LNCAP (cell line): ENCODE measurements around the gene OR1E2.

Source experiments
- TF ChIP-seq, protein P1 (sequence below): fragments of 450-650 bp; IDR thresholded peaks from 2 replicates; pipeline ENCODE4 v1.5.1; 2017; ENCODE audit warnings: mild to moderate bottlenecking

OR1E2 gene, protein sequence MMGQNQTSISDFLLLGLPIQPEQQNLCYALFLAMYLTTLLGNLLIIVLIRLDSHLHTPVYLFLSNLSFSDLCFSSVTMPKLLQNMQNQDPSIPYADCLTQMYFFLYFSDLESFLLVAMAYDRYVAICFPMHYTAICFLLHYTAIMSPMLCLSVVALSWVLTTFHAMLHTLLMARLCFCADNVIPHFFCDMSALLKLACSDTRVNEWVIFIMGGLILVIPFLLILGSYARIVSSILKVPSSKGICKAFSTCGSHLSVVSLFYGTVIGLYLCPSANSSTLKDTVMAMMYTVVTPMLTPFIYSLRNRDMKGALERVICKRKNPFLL

DNA sequence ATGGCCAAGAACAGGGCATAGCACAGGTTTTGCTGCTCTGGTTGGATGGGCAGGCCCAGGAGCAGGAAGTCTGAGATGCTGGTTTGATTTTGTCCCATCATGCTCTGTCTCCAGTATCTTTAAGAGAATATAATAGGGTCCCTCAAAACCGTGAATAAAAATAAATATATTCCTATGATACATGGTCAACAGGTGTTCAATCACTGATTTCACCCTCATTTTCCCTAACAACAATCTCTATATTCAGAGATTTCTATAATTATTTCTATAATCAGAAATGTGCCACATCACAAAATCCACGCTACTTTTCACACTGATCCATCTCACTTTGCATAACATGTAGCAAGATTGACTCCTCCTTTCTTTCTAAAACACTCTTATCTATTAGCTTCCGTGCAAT lies at the start of gene OR1E2:
TSS of gene OR1E2 (minus strand) at position 101 of the 400 bp plus-strand sequence. CDS start at position 101, 0 bp downstream.
- TF ChIP-seq, protein P1, sequence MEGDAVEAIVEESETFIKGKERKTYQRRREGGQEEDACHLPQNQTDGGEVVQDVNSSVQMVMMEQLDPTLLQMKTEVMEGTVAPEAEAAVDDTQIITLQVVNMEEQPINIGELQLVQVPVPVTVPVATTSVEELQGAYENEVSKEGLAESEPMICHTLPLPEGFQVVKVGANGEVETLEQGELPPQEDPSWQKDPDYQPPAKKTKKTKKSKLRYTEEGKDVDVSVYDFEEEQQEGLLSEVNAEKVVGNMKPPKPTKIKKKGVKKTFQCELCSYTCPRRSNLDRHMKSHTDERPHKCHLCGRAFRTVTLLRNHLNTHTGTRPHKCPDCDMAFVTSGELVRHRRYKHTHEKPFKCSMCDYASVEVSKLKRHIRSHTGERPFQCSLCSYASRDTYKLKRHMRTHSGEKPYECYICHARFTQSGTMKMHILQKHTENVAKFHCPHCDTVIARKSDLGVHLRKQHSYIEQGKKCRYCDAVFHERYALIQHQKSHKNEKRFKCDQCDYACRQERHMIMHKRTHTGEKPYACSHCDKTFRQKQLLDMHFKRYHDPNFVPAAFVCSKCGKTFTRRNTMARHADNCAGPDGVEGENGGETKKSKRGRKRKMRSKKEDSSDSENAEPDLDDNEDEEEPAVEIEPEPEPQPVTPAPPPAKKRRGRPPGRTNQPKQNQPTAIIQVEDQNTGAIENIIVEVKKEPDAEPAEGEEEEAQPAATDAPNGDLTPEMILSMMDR, result no peak

DNA sequence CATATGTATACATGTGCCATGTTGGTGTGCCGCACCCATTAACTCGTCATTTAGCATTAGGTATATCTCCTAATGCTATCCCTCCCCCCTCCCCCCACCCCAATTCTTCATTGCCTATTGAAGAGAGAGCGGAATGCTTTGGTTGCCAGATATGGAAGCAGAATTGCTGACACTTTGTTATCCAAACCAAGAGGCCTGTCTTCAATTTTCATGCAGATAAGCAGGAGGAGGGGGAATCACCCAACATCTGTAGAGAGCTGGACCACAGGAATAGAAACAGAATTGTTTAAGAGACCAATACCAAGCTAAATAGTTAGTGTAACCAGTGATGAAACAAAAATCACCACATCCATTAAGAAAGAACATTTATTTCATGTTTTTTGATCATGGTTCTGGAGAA lies 49.2 kb upstream of the OR1E2 start:
- TF ChIP-seq, protein P1, result no peak

DNA sequence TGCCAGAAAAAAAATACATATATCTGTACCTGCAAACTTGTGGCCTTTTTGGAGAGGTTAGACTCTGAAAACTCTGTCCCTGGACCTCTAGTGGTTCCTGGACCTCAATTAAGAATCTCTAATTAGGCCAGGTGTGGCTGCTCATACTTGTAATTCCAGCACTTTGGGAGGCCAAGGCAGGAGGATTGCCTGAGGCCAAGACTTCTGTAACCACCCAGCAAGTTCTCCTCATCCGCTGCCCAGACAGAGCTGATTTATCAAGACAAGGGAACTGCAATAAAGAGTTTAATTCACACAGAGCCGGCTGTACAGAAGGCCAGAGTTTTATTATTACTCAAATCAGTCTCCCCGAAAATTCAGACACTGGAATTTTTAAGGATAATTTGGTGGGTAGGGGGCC lies 46.3 kb upstream of the OR1E2 start:
- TF ChIP-seq, protein P1, result no peak

DNA sequence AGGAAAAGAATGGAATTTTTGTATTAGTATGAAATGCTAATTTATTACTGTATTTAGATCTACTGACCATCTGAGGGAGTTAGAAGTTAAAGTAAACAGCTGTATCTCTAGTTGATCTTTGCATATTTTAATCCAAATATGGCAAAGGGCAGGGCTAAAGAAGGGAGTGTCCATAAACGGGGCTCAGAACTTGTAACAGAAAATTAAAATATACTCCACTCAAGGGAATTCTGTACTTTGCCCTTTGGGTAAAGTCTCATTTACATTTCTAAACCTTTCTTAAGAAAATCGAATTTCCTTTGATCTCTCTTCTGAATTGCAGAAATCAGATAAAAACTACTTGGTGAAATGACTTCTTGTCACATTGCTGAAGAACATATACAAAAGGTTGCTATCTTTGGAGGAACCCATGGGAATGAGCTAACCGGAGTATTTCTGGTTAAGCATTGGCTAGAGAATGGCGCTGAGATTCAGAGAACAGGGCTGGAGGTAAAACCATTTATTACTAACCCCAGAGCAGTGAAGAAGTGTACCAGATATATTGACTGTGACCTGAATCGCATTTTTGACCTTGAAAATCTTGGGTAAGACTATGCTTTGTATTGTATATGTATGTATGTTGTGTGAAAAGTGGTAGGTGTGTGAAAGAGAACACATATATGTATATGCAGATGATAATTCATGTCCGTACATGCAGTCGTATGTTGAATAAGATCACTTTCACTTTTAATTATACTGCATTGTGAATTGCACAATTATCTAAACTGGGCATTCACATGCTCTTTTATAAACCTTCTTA lies 42.4 kb upstream of the OR1E2 start, which contains the start of gene ASPA:
TSS of gene ASPA (plus strand) at position 186 of the 799 bp plus-strand sequence. CDS start at position 349, 163 bp downstream.
- TF ChIP-seq, protein P1, result peak; percentile 25; the same call in 1 of the 2 replicates

DNA sequence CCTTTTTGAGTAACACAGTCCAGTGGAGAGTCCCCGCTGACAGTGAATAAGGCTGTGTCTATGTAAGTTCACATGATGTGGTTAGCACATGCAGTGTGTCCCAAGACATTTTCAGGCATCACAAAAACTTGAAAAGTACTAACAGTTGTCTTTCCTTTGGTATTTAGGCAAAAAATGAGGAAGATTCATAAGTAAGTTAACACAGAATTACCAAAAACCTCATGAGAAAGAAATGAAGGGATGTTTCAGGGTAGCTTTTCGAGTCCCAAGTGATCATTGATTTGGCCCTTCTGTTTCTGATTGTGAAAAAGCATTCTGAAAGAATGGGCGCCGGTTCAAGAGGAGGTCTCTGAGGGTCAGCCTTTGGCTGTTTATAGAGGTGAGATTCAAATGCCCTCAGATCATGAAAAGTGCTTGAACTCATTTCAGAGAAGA lies 41.6 kb upstream of the OR1E2 start:
- TF ChIP-seq, protein P1, result no peak

DNA sequence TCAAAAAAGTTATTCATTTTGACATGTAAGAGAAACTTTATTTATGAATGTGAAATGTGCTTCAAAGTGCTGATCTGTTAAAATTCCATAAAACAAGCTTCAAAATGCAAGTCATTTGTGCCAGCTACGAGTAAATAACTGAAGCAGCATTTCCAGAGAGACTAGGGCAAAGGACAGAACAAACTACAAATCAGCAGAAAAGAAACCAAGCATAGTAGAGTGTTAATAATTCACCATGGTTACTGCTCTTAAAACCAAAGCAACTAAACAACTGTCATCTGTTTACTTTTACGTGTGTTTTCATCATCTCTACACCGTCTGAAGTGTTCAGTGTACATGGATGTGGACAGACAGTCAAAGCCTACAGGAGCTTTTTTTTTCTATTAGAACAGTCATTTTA lies 40.6 kb upstream of the OR1E2 start:
- TF ChIP-seq, protein P1, result no peak

DNA sequence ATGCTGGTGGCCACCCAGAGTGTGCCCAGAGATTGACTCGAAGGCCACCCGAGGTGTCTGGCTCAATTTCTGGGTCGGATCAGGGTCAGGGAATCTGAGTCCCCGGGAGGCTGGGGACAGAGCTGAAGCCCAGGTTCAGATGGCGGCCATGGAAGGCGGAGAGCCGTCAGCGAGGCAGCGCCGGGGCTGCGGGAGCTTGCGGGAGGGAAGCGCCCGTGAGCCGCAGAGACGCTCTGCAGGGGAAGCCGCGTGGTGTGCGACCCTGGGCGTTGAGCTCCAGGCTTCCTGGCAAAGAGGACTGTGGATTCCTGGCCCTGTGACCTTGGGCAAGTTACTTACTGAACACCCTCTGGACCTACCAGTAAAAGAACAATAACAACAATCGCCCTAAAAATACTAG lies 38.5 kb upstream of the OR1E2 start:
- TF ChIP-seq, protein P1, result no peak
